Measurements from ENCODE around the gene UBLCP1.

Gene UBLCP1

DNA sequence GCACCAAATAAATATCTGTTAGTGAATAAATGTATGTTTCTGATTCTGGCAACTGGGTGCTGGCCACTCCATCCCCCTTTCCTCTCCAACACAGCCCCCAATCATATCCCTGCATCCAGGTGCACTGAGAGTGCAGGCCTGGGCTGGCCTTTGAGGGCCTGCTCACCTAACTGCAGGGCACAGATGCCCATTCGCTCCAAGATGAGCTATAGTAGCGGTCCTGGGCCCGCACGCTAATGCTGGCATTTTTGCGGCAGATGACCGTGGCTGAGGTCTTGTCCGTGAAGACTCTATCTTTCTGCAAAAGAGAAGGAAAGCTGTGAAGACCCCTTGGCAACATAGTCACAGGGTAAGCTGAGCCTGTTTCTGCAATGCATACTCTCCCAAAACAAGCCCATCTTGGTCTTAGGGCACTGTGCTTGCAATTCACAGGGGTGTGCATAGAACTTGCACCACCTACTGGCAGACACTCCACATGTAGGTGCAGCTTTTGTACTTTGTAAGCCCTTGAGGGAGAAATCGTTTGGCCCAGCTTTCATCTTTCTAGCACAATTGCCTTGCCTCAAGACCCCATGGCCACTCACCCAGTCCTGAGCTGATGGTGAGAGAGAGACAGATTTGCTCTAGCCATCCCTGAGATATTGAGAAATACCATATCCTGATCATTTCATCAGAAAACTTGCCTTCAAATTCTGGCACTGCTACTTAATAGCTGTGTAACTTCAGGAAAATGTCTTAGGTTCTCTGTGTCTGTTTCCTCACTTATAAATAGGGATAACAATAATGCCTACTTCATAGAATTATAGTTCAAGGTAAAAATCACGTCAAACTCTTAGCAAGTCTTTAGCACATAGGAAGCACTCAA lies 53.7 kb downstream of the UBLCP1 start:
- DNase-seq: no peak

DNA sequence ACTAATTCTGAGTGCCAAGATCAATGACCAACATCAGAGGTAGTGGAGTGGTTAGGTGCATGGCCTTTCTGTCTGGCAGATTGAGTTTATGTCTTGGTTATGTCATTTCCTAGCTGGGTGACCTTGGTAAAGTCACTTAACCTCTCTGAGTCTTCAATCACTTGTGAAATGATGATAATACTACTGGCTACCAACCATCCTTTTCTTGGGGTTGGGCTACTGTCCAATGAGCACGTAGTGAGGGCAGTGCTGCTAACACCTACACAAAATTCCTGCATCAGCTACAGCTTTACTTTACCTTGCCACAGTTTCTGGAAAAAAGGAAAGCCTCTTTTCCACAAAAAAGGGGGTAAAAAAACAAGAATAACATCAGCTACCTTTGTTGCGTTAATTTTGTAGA lies 54.8 kb downstream of the UBLCP1 start:
- no peak for DNase-seq

DNA sequence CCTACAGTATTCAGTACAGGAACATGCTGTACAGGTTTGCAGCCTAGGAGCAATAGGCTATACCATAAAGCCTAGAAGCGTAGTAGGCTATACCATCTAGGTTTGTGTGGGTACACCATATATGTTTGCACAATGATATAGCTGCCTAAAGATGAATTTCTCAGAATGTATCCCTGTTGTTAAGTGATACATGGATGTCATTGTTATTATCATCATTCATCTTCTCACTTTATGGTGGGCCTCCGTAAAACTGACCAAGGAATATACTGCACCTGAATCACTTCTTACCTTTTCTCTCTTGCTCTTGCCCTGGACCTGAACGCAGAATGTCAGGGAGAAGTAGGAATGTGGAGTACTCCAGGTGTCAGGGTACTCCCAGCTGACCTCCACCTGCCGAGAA lies 55.4 kb downstream of the UBLCP1 start:
- no peak for DNase-seq

DNA sequence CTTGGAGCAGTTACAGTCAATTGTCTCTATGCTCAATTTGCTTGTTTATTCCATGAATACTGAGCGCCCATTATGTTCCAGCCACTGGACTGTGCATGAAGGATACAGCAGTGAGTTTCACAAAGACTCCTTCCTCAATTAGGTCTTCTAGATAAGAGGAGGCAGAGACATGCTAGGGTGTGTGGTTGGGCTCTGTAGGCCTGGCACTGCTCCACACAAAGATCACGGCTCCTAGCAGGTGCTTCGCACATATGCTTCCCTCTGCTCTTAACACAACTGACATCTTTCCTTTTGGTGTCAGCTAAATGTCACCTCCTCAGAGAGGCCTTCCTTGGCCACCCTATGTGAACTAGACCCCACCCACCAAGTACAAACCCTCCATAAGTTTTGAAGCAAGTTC lies 56.3 kb downstream of the UBLCP1 start:
- DNase-seq: no peak

DNA sequence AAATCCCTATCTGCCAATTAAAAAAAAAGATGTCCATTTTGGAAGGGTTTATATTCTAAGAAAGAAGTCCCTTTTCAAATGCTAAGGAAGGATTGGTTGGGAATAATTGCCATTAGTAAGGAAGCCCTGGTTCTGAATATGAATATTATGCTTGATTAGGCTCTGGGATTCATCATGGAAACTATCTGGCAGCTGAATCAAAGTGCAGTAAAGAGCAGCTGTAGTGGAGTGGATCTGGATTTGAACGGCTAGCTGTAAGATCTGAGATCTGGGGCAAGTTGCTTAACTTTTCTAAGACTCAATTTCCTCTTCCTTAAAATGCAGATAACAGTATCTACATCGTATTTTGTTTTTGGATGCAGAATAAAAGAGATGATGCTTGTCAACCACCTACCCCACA lies 56.7 kb downstream of the UBLCP1 start:
- no peak for DNase-seq

DNA sequence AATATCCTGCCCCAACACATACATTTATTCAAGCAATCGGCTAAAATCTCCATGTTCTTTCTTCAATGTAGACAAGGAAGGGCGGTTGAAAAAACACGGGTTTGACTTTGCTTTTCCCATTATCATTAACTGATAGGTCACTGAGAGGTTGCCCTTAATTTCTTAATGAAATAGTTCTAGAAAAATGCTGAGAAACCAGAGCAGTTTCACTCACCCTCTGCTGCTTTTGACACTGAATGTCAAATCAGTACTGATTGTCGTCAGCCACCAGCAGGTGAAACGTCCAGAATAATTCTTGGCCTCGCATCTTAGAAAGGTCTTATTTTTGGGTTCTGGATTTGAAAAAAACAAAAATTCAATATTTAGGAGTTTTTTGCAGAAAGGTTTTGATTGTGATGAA lies 59.1 kb downstream of the UBLCP1 start:
- no peak for DNase-seq

DNA sequence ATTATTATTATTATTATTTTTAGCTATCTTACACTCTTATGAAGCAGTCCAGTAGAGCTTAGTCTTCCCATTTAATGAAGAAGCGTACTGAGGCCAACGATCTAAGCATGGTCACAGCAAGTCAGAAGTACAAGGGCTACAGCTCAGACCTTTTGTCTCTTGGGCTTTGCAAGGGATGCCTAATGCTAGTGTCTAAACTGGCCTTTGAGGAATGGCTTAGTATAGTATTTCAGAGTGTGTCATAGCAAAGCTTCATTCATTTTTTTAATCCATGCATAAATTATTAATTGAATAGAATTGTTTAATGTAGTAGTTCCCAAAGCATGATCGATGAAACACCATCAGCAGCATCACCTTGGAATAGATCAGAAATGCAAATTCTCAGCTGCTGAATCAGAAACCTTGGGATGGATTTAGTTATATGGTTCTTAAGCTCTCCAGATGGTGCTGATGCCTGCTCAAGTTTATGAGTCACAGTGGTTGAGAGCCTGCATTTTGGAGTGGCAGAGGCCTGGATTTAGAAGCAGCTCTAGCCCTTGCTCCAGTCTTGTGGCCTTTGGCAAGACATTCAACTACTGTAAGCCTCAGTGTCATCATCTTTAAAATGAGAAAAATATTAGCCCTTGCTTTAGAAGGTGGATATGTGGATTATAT lies 61.1 kb downstream of the UBLCP1 start:
- no peak for DNase-seq

DNA sequence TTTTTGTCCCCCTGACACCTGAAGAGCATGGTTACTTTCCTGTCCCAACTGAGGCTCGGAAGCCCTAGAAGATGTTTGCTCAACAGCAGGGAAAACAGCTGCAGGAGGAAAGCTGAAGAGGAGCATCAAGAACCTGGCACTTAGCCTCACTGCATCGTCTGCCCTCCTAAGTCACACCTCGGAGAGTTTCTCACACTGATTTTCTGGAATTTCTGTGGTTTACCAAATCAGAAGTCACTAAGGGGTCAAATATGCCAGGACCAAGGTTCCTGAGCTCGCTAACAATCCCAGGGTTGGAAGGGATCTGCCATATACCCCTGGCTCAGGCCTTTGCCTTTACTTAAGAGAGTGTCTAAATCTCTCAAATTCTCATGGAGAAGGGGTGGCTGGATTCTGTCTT lies 61.9 kb downstream of the UBLCP1 start:
- DNase-seq: no peak

DNA sequence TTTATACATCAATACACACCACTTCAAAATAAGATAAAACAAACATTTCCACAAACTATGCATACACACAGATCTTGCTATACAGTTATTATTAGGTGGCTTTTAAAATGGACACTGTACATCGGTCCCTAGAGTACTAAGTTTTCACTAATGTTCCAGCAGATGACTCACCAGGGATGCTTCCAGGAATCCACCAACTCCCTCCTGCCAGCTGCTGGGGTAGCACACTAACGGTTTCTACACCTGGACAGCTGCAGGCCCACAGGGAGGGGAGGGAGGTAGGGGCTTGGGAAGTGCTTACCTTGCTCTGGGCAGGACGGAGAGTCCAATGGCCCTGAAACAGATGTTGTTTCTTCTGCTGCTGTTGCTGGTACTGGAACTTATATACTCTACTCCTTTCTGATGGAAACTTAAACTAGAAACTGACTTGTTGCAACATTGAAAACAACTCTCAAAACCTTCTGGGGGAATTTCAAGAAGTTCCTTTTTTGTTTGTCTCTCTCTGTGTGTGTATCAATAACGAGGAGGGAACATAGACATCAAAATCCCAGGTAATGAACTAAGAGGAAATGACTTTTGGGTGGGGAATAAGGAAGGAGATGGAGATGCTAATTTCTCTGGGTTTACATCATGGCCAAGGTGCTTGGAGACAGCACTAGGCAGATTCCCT lies 67.2 kb downstream of the UBLCP1 start, which contains the start of gene IL12B:
Gene IL12B (minus strand): TSS at position 357 of the 670 bp plus-strand sequence. CDS start 3,705 bp downstream, outside the sequence.
- no peak for DNase-seq

DNA sequence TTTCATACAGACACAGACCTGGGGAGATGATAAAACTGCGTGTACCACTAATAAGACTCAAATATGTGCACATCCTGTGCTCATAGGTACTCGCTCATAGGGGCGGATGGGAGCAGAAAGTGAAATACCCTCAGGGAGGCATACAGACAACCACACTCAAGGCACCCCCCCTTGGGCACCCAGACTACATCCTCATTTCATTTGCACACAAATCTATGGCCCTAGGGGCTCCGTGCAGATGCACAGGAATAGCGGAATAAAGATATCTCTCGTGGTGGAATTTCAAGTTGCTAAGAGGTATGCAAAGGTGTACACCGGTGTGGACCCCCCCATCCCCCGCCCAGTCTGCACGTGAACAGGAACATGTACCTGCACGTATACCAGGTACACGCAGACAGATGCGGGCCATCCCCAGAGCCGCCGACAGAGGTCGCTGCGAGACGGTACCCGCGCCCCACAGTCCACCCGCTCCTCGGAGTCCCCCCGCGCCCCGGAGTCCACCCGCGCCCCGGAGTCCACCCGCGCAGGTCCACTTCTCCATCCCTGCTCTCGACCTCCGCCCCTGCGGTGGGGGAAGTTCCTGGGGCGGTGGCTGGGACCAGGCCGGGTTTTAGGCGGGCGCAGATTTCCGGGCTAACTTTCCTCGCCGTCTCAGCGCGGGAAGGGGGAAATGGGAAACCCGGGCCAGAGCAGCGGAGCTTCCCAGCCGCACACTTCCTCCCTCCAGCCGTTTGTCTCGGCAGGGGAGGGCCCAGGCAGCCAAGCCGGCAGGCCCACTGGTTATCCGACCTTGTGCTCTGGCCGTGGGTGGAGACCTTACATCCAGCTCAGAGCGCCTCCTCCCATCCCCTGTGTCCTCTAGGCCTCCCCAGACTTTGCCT lies 68.2 kb downstream of the UBLCP1 start:
- DNase-seq: peak; percentile 76

DNA sequence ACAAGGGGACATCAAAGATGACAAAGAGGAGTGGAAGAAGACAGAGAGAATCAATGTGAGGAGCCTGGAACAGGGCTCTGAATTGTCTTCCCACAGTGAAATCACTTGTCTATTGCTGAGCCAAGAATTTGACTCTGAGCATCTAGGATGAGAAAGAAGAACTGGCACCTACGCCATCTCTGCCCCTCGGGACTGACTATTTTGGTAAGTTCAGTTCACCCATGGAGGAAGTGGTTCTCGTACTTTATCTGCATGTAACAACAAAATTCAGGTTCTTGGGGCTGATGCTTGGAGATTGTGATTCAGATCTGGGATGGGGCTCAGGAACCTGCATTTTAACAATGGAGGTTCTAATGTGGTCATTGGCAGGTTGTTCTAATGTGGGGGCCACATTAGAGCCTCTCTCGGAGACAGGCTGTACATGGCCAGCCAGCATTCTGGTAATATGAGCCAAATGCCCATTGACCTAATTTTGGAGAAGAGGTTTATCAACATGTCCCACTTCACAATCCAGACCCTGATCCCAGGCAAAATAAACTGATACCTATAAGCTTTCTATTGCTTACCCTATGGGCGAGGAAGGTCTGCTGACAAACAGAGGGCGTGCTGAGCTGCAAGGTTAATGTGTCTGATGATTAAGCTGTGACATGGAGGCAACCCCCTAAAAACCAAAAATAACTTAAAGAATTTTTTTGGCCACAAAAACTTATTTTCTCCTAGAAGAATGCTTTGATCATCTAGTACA lies 69.9 kb downstream of the UBLCP1 start:
- no peak for DNase-seq

DNA sequence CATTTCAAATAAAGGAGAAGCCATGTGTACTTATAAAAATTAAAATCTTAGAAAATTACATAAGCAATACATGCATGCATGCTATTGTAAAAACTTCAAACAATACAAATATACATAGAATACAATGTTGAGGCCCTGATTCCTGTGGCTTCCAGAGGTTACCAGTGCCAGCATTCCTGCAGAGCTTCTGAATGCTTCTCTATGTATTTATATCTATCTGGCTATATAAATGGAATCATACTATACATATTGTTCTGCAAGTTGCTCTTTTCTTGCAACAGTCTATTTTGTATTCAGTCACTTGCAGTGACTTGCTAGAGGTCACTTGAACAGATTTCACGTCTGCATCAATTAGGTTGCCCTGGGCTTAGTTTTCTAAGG lies 70.4 kb downstream of the UBLCP1 start:
- DNase-seq: no peak
